ENCODE measurements around the gene MAFB. TPM values are rescaled to one million over a fixed set of nuclear protein-coding genes. Genes with fewer than 3 reads are reported as not detected.

The MAFB gene
- total RNA-seq, 8 experiments from 2014 or later: 4.1 to 25.2 (median 8.3) TPM

- in situ Hi-C loops (cut with MboI; ENCODE audit: low pct_unique_long_range_greater_than_20kb in 2 of 9, low sequenced_read_pairs in 9 of 9, unreplicated experiment in 9 of 9): loop anchor here in 8 of 9 experiments (25.0 kb wide), 5 partner anchors 415 to 1565 kb away; no protein-coding TSS in a partner anchor
- WGBS, 10 experiments: 43 to 86% (median 79%) methylated on average over 1 to 4 of the region's 4 CpGs
- ATAC-seq (replicated peaks in 6 of 8): no peak
Measured at GRCh38 chr20:40677343-40677924, 11.6 kb downstream of the MAFB start.

GRCh38 chr20:40676491-40677269 lies 12.4 kb downstream of the MAFB start:
- H3K27ac ChIP-seq: no peak overlapping the region
- no peak overlapping the region for H3K4me3 ChIP-seq
- 0 to 71% (median 20%) methylated on average over 1 to 6 of the region's 7 CpGs; no CpG with 5 or more reads in 3 of the 10 experiments for WGBS, 10 experiments
- in situ Hi-C loops (cut with MboI; ENCODE audit: low pct_unique_long_range_greater_than_20kb in 2 of 9, low sequenced_read_pairs in 9 of 9, unreplicated experiment in 9 of 9): loop anchor here in 8 of 9 experiments (25.0 kb wide), 5 partner anchors 414 to 1564 kb away; no protein-coding TSS in a partner anchor
- H3K4me1 ChIP-seq (replicated peaks in 1 of 2): peaks cover 8 to 11% of the 10 kb centered on the region in 2 donors
- ATAC-seq (replicated peaks in 6 of 8): peak in 1 of 8 experiments; percentile 54

More at GRCh38 chr20:40677343-40677924, 11.6 kb downstream of the MAFB start:
- H3K4me3 ChIP-seq: no peak overlapping the region
- H3K27ac ChIP-seq: no peak overlapping the region
- peaks cover 8 to 11% of the 10 kb centered on the region in 2 donors for H3K4me1 ChIP-seq (replicated peaks in 1 of 2)

DNA sequence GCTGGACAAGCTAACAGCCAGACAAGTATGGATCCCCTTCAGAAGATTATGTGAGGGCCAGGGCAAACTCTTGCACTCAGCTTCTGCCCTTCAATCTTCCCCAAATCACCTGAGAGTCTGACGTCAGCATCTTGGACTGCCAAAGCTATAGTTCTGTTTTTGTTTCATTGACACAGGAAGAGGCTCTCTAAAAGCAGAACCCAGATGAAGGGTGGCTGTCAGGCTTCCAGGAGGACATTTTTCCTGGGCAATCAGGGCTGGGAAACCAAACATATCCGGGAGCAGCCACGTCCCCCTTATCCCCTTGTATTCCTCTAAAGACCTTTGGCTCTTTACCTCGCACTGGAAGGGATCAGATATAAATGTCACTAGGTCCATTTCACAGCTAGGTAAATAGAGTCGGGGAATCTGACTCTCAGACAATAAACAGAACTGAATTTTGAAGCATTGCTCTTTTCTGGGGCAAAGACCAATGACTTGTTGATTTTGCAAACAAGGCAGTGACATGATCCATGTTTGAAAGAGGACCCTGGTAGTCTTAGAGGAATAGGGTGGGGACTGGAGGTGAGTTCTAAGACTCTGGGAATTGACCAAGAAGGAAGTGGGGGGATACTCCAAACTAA lies 13.3 kb downstream of the MAFB start:
- in situ Hi-C loops (cut with MboI; ENCODE audit: low pct_unique_long_range_greater_than_20kb in 2 of 9, low sequenced_read_pairs in 9 of 9, unreplicated experiment in 9 of 9): loop anchor here in 8 of 9 experiments (25.0 kb wide), 5 partner anchors 413 to 1563 kb away; no protein-coding TSS in a partner anchor
- ATAC-seq (replicated peaks in 6 of 8): no peak
- 17 to 74% (median 50%) methylated on average over 1 to 5 of the region's 5 CpGs; no CpG with 5 or more reads in 1 of the 10 experiments for WGBS, 10 experiments

DNA sequence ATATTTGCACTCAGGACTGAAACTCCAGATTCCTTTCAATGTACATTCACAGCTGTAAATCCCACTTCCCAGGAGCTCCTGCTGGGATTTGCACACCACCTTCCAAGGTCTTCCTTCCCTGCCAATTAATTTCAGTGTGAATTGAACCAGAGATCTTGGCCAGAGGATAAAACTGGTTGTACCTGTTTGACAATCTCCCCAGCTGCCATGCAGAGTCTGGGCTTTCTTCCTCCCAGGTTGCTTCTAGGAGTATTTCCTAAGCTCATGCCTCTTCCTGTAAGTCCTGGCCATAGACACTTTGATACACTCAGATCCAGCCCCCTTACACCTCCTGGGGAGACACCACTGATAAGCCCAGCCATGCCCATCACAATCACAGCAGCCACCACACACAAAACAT lies 15.6 kb downstream of the MAFB start:
- no peak for ATAC-seq (replicated peaks in 6 of 8)
- in situ Hi-C loops (cut with MboI; ENCODE audit: low pct_unique_long_range_greater_than_20kb in 2 of 9, low sequenced_read_pairs in 9 of 9, unreplicated experiment in 9 of 9): no loop called here
- no peak overlapping the region for H3K4me3 ChIP-seq
- no peaks in the 10 kb centered on the region for H3K4me1 ChIP-seq (replicated peaks in 1 of 2)
- H3K27ac ChIP-seq: no peak overlapping the region

More for the DNA sequence above, 13.3 kb downstream of the MAFB start:
- Histone ChIP-seq H3K4me1 (replicated peaks in 1 of 2) (peaks cover 8 to 11% of the 10 kb centered on the region in 2 donors), H3K27ac (no peak overlapping the region), H3K4me3 (no peak overlapping the region)

DNA sequence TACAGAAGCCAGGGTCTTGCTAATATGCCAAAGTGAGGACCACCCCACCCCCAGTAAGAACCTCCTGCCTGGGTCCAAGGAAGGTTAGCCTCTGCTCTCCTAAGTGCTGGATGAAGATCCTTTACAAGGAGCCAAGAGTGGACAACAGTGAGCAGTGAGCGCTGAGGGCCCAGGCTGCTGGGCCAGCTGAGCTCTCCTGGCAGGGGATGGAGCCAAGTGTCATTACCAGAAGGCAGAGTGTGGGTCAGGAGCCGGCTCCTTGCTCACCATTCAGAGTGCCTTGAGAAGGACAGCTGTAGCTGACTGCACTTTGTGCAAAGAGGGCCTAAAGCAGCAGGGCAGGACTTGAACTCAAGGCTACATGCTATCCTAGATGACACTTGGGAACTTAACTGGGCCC lies 16.9 kb downstream of the MAFB start:
- ATAC-seq (replicated peaks in 6 of 8): no peak
- no peaks in the 10 kb centered on the region for H3K4me1 ChIP-seq (replicated peaks in 1 of 2)
- no peak overlapping the region for H3K27ac ChIP-seq
- in situ Hi-C loops (cut with MboI; ENCODE audit: low pct_unique_long_range_greater_than_20kb in 2 of 9, low sequenced_read_pairs in 9 of 9, unreplicated experiment in 9 of 9): no loop called here
- H3K4me3 ChIP-seq: no peak overlapping the region
- 61 to 100% (median 85%) methylated on average over 1 to 2 of the region's 2 CpGs; no CpG with 5 or more reads in 6 of the 10 experiments for WGBS, 10 experiments

DNA sequence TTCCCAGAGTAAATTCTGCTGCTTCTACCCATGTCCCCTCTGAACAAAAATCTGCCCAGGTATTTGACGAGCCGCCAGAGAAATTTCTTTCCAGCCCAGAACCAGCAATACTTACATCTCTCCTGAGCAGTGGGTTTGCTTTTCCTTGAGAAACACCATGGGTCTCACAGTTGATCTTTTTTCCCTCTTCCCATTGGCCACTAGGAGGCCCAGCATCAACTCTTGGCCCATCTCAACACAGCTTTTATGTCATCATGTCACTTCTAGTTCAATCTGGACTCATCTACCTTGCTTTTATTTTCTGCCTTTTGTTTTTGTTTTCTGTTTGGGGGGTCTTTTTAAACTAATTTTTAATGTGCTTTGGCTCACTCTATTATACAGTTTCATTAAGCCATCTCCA lies 18.8 kb downstream of the MAFB start:
- no peak overlapping the region for H3K4me3 ChIP-seq
- H3K4me1 ChIP-seq (replicated peaks in 1 of 2): no peaks in the 10 kb centered on the region
- in situ Hi-C loops (cut with MboI; ENCODE audit: low pct_unique_long_range_greater_than_20kb in 2 of 9, low sequenced_read_pairs in 9 of 9, unreplicated experiment in 9 of 9): no loop called here
- WGBS, 10 experiments: 83 to 100% (median 100%) methylated on average over 2 of the region's 2 CpGs; no CpG with 5 or more reads in 4 of the 10 experiments
- H3K27ac ChIP-seq: no peak overlapping the region
- ATAC-seq (replicated peaks in 6 of 8): peak in 2 of 8 experiments; percentile 42 to 54

GRCh38 chr20:40669692-40670091 lies 19.3 kb downstream of the MAFB start:
- H3K4me1 ChIP-seq (replicated peaks in 1 of 2): no peaks in the 10 kb centered on the region
- in situ Hi-C loops (cut with MboI; ENCODE audit: low pct_unique_long_range_greater_than_20kb in 2 of 9, low sequenced_read_pairs in 9 of 9, unreplicated experiment in 9 of 9): no loop called here
- no peak overlapping the region for H3K4me3 ChIP-seq
- WGBS, 10 experiments: 53 to 67% methylated on average over 2 to 3 of the region's 3 CpGs; no CpG with 5 or more reads in 8 of the 10 experiments
- ATAC-seq (replicated peaks in 6 of 8): no peak
- H3K27ac ChIP-seq: no peak overlapping the region

- Histone ChIP-seq H3K4me3 (no peak overlapping the region), H3K4me1 (replicated peaks in 1 of 2) (no peaks in the 10 kb centered on the region), H3K27ac (no peak overlapping the region)
- ATAC-seq (replicated peaks in 6 of 8): peak in 3 of 8 experiments; percentile 57 to 82 (median 60)
- in situ Hi-C loops (cut with MboI; ENCODE audit: low pct_unique_long_range_greater_than_20kb in 2 of 9, low sequenced_read_pairs in 9 of 9, unreplicated experiment in 9 of 9): no loop called here
- 62 to 100% (median 86%) methylated on average over 1 to 5 of the region's 7 CpGs; no CpG with 5 or more reads in 2 of the 10 experiments for WGBS, 10 experiments
Measured at GRCh38 chr20:40668449-40669228, 20.4 kb downstream of the MAFB start.

DNA sequence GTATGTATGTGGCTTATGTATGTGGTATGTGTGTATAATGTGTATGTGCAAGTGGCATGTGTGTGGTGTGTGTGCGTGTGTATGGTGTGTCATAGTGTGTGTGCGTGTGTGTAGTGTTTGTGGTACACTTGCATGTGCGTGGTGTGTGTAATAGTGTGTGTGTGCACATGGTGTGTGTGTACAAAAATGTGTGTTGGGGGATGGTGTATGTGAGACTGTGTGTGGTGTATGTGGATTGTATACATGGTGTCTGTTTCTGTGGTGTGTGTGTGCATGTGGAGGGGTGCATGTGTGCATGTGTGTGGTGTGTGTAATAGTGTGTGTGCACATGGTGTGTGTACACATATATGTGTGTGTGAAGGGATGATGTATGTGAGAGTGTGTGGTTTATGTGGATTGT lies 21.5 kb downstream of the MAFB start:
- no peaks in the 10 kb centered on the region for H3K4me1 ChIP-seq (replicated peaks in 1 of 2)
- no peak overlapping the region for H3K27ac ChIP-seq
- H3K4me3 ChIP-seq: no peak overlapping the region
- 52 to 100% (median 89%) methylated on average over 1 to 3 of the region's 3 CpGs; no CpG with 5 or more reads in 3 of the 10 experiments for WGBS, 10 experiments
- in situ Hi-C loops (cut with MboI; ENCODE audit: low pct_unique_long_range_greater_than_20kb in 2 of 9, low sequenced_read_pairs in 9 of 9, unreplicated experiment in 9 of 9): no loop called here
- ATAC-seq (replicated peaks in 6 of 8): no peak

GRCh38 chr20:40666336-40666735 lies 22.7 kb downstream of the MAFB start:
- Histone ChIP-seq H3K4me3 (no peak overlapping the region), H3K27ac (no peak overlapping the region), H3K4me1 (replicated peaks in 1 of 2) (no peaks in the 10 kb centered on the region)
- no peak for ATAC-seq (replicated peaks in 6 of 8)
- in situ Hi-C loops (cut with MboI; ENCODE audit: low pct_unique_long_range_greater_than_20kb in 2 of 9, low sequenced_read_pairs in 9 of 9, unreplicated experiment in 9 of 9): no loop called here
- WGBS, 10 experiments: 63 to 100% (median 83%) methylated on average over 2 to 7 of the region's 9 CpGs; no CpG with 5 or more reads in 4 of the 10 experiments

GRCh38 chr20:40664891-40665290 lies 24.1 kb downstream of the MAFB start:
- Histone ChIP-seq H3K27ac (no peak overlapping the region), H3K4me3 (no peak overlapping the region), H3K4me1 (replicated peaks in 1 of 2) (no peaks in the 10 kb centered on the region)
- ATAC-seq (replicated peaks in 6 of 8): no peak
- in situ Hi-C loops (cut with MboI; ENCODE audit: low pct_unique_long_range_greater_than_20kb in 2 of 9, low sequenced_read_pairs in 9 of 9, unreplicated experiment in 9 of 9): no loop called here
- 60 to 100% (median 100%) methylated on average over 1 to 3 of the region's 5 CpGs; no CpG with 5 or more reads in 3 of the 10 experiments for WGBS, 10 experiments

DNA sequence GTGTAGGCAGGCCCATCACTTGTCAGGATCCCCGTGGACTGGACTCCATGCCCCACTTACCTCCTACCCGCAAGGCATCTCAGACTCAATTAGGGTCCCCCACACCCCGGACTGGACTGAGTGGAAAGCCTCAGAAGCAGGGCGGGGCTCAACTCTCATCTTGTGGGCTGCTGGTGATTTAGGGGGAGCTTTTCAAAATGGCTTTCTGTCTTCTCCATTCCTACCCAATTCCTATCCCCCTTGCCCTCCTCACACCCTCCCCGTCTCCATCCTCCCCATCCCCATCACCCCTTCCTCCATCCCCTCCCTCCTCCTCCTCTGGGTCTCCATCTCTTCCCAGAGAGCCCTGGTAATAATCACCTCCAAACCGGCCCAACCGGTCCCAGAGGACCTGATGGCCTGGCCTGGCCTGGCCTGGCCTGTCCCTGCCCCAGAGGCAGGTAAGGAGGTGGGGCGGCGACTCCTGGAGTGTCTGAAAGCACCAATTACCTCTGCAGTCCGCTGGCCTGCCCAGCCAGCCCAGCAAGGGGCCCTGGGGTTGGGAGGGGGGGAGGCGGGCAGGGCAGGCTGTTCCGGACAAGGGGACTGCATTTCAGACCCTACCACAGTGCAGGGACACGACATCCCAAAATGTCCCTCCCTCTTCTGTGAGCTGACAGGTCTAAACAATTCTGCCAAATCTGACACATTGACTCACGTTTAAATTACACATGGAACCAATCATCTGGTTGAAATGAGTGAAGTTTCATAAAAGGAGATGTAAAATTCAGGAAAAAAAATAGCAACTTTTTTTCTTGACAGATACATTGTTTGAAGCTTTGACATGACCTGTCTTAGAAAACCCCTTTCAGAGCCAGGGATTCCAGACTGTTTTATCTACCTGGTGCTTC lies 24.8 kb downstream of the MAFB start:
- in situ Hi-C loops (cut with MboI; ENCODE audit: low pct_unique_long_range_greater_than_20kb in 2 of 9, low sequenced_read_pairs in 9 of 9, unreplicated experiment in 9 of 9): no loop called here
- no peak for ATAC-seq (replicated peaks in 6 of 8)
- Histone ChIP-seq H3K27ac (no peak overlapping the region), H3K4me3 (no peak overlapping the region), H3K4me1 (replicated peaks in 1 of 2) (no peaks in the 10 kb centered on the region)
- 0 to 93% (median 84%) methylated on average over 1 to 3 of the region's 14 CpGs; no CpG with 5 or more reads in 6 of the 10 experiments for WGBS, 10 experiments
